Cardiac fibroblast (primary cell): ENCODE results near the gene IPP.
"Not testable (repeated sequence)": the region's sequence is repeated elsewhere in the genome, so short reads cannot be mapped to it uniquely, and the experiment has no call there.

Source experiments
- DNase-seq, 2 donors: peaks; one replicate each; pipeline versions ENCODE4 v3.0.0 to v3.0.0-alpha.2; 2010; ENCODE audit warnings: low read depth in 2 of 2
- H3K4me3 ChIP-seq, 2 donors: replicated peaks in 1 of 2; 1 replicate in 1 of 2; 2 replicates in 1 of 2; pipeline ENCODE4 v1.5.1; 2011; ENCODE audit warnings: low read depth in 2 of 2, low read length in 2 of 2, mild to moderate bottlenecking in 2 of 2, moderate library complexity in 1 of 2
- CTCF ChIP-seq: IDR thresholded peaks from one replicate; pipeline ENCODE4 v1.5.1; 2011; ENCODE audit warnings: low read depth, mild to moderate bottlenecking, low read length, inconsistent platforms

Gene IPP

GRCh38 chr1:45746922-45747321 is 3.5 kb downstream of the IPP start:
- no peak for DNase-seq
- no peak for TF ChIP-seq CTCF
- peak overlapping the region in 1 of 2 donors; percentile 2 for H3K4me3 ChIP-seq

- DNase-seq, H3K4me3 ChIP-seq: not testable (repeated sequence)
Observed at GRCh38 chr1:45739641-45740156, 10.8 kb downstream of the IPP start.

- no peak overlapping the region for H3K4me3 ChIP-seq
Observed at GRCh38 chr1:45739137-45739536, 11.3 kb downstream of the IPP start.

GRCh38 chr1:45730780-45731319 is 19.6 kb downstream of the IPP start:
- TF ChIP-seq CTCF, result no peak
- no peak overlapping the region for H3K4me3 ChIP-seq
- no peak for DNase-seq

More at GRCh38 chr1:45739137-45739536, 11.3 kb downstream of the IPP start:
- DNase-seq, result no peak
- no peak for TF ChIP-seq CTCF

GRCh38 chr1:45730075-45730779 is 20.2 kb downstream of the IPP start:
- no peak for TF ChIP-seq CTCF
- no peak overlapping the region for H3K4me3 ChIP-seq
- peak in 1 of 2 donors; percentile 33 for DNase-seq

- H3K4me3 ChIP-seq, DNase-seq: not testable (repeated sequence)
Observed at GRCh38 chr1:45726007-45726406, 24.4 kb downstream of the IPP start.

GRCh38 chr1:45723248-45723930 is 27.1 kb downstream of the IPP start:
- no peak for DNase-seq
- no peak for TF ChIP-seq CTCF
- H3K4me3 ChIP-seq, result no peak overlapping the region
